Measurements from ENCODE around the gene PSAP. TPM values are rescaled to one million over a fixed set of nuclear protein-coding genes. Genes with fewer than 3 reads are reported as not detected.

PSAP gene
- total RNA-seq, 3 donors from 2014 or later: 96.4 to 125 (median 97.9) TPM

GRCh38 chr10:71844084-71844483, 7.0 kb downstream of the PSAP start:
- ATAC-seq (no peak), DNase-seq (no peak)
- Mint-ChIP-seq H3K9me3 (no peaks in the 10 kb centered on the region), H3K4me1 (ENCODE audit: low read depth) (peaks cover 69% of the 10 kb centered on the region), H3K4me3 (no peak overlapping the region), H3K36me3 (ENCODE audit: insufficient read depth) (no peaks in the 10 kb centered on the region), H3K27me3 (ENCODE audit: low read depth) (no peaks in the 10 kb centered on the region)

GRCh38 chr10:71842856-71843686, 8.0 kb downstream of the PSAP start:
- DNase-seq (no peak), ATAC-seq (peak in 1 of 2 donors; percentile 18)
- Mint-ChIP-seq H3K4me1 (ENCODE audit: low read depth) (peaks cover 69% of the 10 kb centered on the region), H3K36me3 (ENCODE audit: insufficient read depth) (no peaks in the 10 kb centered on the region), H3K4me3 (no peak overlapping the region), H3K9me3 (no peaks in the 10 kb centered on the region), H3K27me3 (ENCODE audit: low read depth) (no peaks in the 10 kb centered on the region)

- no peak overlapping the region for H3K4me3 Mint-ChIP-seq
- H3K4me1 Mint-ChIP-seq (ENCODE audit: low read depth): peaks cover 70% of the 10 kb centered on the region
- H3K9me3 Mint-ChIP-seq: no peaks in the 10 kb centered on the region
- ATAC-seq (no peak), DNase-seq (no peak)
- no peaks in the 10 kb centered on the region for H3K27me3 Mint-ChIP-seq (ENCODE audit: low read depth)
- no peaks in the 10 kb centered on the region for H3K36me3 Mint-ChIP-seq (ENCODE audit: insufficient read depth)
These were observed 8.6 kb downstream of the PSAP start for GRCh38 chr10:71842422-71842821.

- ATAC-seq (no peak), DNase-seq (no peak)
- Mint-ChIP-seq H3K36me3 (ENCODE audit: insufficient read depth) (no peaks in the 10 kb centered on the region), H3K9me3 (no peaks in the 10 kb centered on the region), H3K4me3 (no peak overlapping the region), H3K4me1 (ENCODE audit: low read depth) (peaks cover 77% of the 10 kb centered on the region), H3K27me3 (ENCODE audit: low read depth) (no peaks in the 10 kb centered on the region)
These were observed 10.1 kb downstream of the PSAP start for GRCh38 chr10:71840958-71841335.

- DNase-seq: no peak
- no peak for ATAC-seq
- Mint-ChIP-seq H3K9me3 (no peaks in the 10 kb centered on the region), H3K4me3 (no peak overlapping the region), H3K27me3 (ENCODE audit: low read depth) (no peaks in the 10 kb centered on the region), H3K36me3 (ENCODE audit: insufficient read depth) (no peaks in the 10 kb centered on the region), H3K4me1 (ENCODE audit: low read depth) (peaks cover 75% of the 10 kb centered on the region)
These were observed 10.7 kb downstream of the PSAP start for GRCh38 chr10:71840177-71840957.

- Mint-ChIP-seq H3K4me3 (no peak overlapping the region), H3K27me3 (ENCODE audit: low read depth) (no peaks in the 10 kb centered on the region), H3K4me1 (ENCODE audit: low read depth) (peaks cover 67% of the 10 kb centered on the region), H3K36me3 (ENCODE audit: insufficient read depth) (peaks cover 1% of the 10 kb centered on the region), H3K9me3 (no peaks in the 10 kb centered on the region)
- ATAC-seq (no peak), DNase-seq (no peak)
These were observed 12.5 kb downstream of the PSAP start for GRCh38 chr10:71838264-71839211.

- DNase-seq: no peak
- no peak overlapping the region for H3K4me3 Mint-ChIP-seq
- peaks cover 59% of the 10 kb centered on the region for H3K4me1 Mint-ChIP-seq (ENCODE audit: low read depth)
- peak; percentile 46 to 49 for ATAC-seq
- H3K27me3 Mint-ChIP-seq (ENCODE audit: low read depth): no peaks in the 10 kb centered on the region
- H3K36me3 Mint-ChIP-seq (ENCODE audit: insufficient read depth): peaks cover 4% of the 10 kb centered on the region
- H3K9me3 Mint-ChIP-seq: no peaks in the 10 kb centered on the region
These were observed 13.8 kb downstream of the PSAP start for GRCh38 chr10:71837098-71837827.

GRCh38 chr10:71836596-71836974, 14.5 kb downstream of the PSAP start:
- Mint-ChIP-seq H3K4me1 (ENCODE audit: low read depth) (peaks cover 59% of the 10 kb centered on the region), H3K9me3 (no peaks in the 10 kb centered on the region), H3K4me3 (no peak overlapping the region), H3K36me3 (ENCODE audit: insufficient read depth) (peaks cover 4% of the 10 kb centered on the region), H3K27me3 (ENCODE audit: low read depth) (no peaks in the 10 kb centered on the region)
- no peak for DNase-seq
- no peak for ATAC-seq

- H3K9me3 Mint-ChIP-seq: no peaks in the 10 kb centered on the region
- peaks cover 6% of the 10 kb centered on the region for H3K36me3 Mint-ChIP-seq (ENCODE audit: insufficient read depth)
- DNase-seq: no peak
- peaks cover 56% of the 10 kb centered on the region for H3K4me1 Mint-ChIP-seq (ENCODE audit: low read depth)
- H3K4me3 Mint-ChIP-seq: peak overlapping the region; percentile 33
- peak; percentile 40 to 50 for ATAC-seq
- no peaks in the 10 kb centered on the region for H3K27me3 Mint-ChIP-seq (ENCODE audit: low read depth)
These were observed 15.1 kb downstream of the PSAP start for GRCh38 chr10:71835671-71836595.

- DNase-seq (no peak), ATAC-seq (no peak)
- Mint-ChIP-seq H3K4me3 (no peak overlapping the region), H3K9me3 (no peaks in the 10 kb centered on the region), H3K4me1 (ENCODE audit: low read depth) (peaks cover 46% of the 10 kb centered on the region), H3K36me3 (ENCODE audit: insufficient read depth) (peaks cover 19% of the 10 kb centered on the region), H3K27me3 (ENCODE audit: low read depth) (no peaks in the 10 kb centered on the region)
These were observed 16.7 kb downstream of the PSAP start for GRCh38 chr10:71834343-71834674.

GRCh38 chr10:71833451-71834342, 17.4 kb downstream of the PSAP start:
- peaks cover 23% of the 10 kb centered on the region for H3K36me3 Mint-ChIP-seq (ENCODE audit: insufficient read depth)
- no peak for ATAC-seq

GRCh38 chr10:71832967-71833366, 18.1 kb downstream of the PSAP start:
- ATAC-seq (no peak), DNase-seq (no peak)
- peaks cover 25% of the 10 kb centered on the region for H3K36me3 Mint-ChIP-seq (ENCODE audit: insufficient read depth)
- H3K27me3 Mint-ChIP-seq (ENCODE audit: low read depth): no peaks in the 10 kb centered on the region
- H3K9me3 Mint-ChIP-seq: no peaks in the 10 kb centered on the region
- no peak overlapping the region for H3K4me3 Mint-ChIP-seq
- H3K4me1 Mint-ChIP-seq (ENCODE audit: low read depth): peaks cover 34% of the 10 kb centered on the region

More at GRCh38 chr10:71833451-71834342, 17.4 kb downstream of the PSAP start:
- DNase-seq: no peak
- no peaks in the 10 kb centered on the region for H3K27me3 Mint-ChIP-seq (ENCODE audit: low read depth)
- no peaks in the 10 kb centered on the region for H3K9me3 Mint-ChIP-seq
- no peak overlapping the region for H3K4me3 Mint-ChIP-seq
- H3K4me1 Mint-ChIP-seq (ENCODE audit: low read depth): peaks cover 41% of the 10 kb centered on the region
